ENCODE measurements around the gene PDE10A. TPM values are rescaled to one million over a fixed set of nuclear protein-coding genes. Genes with fewer than 3 reads are reported as not detected.

Gene PDE10A
- total RNA-seq, 1 donor from 2014 or later = 17.3 TPM

GRCh38 chr6:165627366-165627765 is 35.7 kb downstream of the PDE10A start:
- Histone ChIP-seq H3F3A (ENCODE audit: low read depth) (no peaks in the 10 kb centered on the region), H3K4me2 (no peak overlapping the region), H3K27ac (no peak overlapping the region), H2AFZ (replicated peaks) (no peak overlapping the region), H3K27me3 (no peaks in the 10 kb centered on the region), H3K36me3 (no peaks in the 10 kb centered on the region), H3K9me3 (ENCODE audit: low read depth) (no peaks in the 10 kb centered on the region), H4K20me1 (ENCODE audit: low read depth) (peaks cover 3% of the 10 kb centered on the region), H3K9ac (no peak overlapping the region), H3K4me3 (no peak overlapping the region), H3K4me1 (no peaks in the 10 kb centered on the region), H3K79me2 (ENCODE audit: low read depth) (peaks cover 3% of the 10 kb centered on the region)
- no peak for TF ChIP-seq EZH2 (IDR thresholded peaks at IDR 0.05)
- TF ChIP-seq CTCF (IDR thresholded peaks at IDR 0.05) = no peak
- H3K4me1 Mint-ChIP-seq = peaks cover 21% of the 10 kb centered on the region
- peaks cover 5% of the 10 kb centered on the region for H3K27me3 Mint-ChIP-seq (ENCODE audit: insufficient read depth, low read depth)
- H3K36me3 Mint-ChIP-seq = peaks cover 22% of the 10 kb centered on the region
- DNase-seq (ENCODE audit: low spot score) = no peak
- peaks cover 23% of the 10 kb centered on the region for H3K9me3 Mint-ChIP-seq
- no peak overlapping the region for H3K27ac Mint-ChIP-seq
- no peak overlapping the region for H3K4me3 Mint-ChIP-seq

GRCh38 chr6:165626711-165627110 is 36.3 kb downstream of the PDE10A start:
- Mint-ChIP-seq H3K27ac (no peak overlapping the region), H3K36me3 (peaks cover 22% of the 10 kb centered on the region), H3K27me3 (ENCODE audit: insufficient read depth, low read depth) (peaks cover 5% of the 10 kb centered on the region), H3K9me3 (peaks cover 25% of the 10 kb centered on the region), H3K4me3 (no peak overlapping the region), H3K4me1 (peaks cover 21% of the 10 kb centered on the region)
- Histone ChIP-seq H3K27ac (no peak overlapping the region), H3K27me3 (no peaks in the 10 kb centered on the region), H3K4me1 (no peaks in the 10 kb centered on the region), H3K36me3 (no peaks in the 10 kb centered on the region), H4K20me1 (ENCODE audit: low read depth) (peaks cover 3% of the 10 kb centered on the region), H3F3A (ENCODE audit: low read depth) (no peaks in the 10 kb centered on the region), H3K9ac (no peak overlapping the region), H3K4me3 (no peak overlapping the region), H3K79me2 (ENCODE audit: low read depth) (peaks cover 3% of the 10 kb centered on the region), H3K4me2 (no peak overlapping the region), H2AFZ (replicated peaks) (no peak overlapping the region), H3K9me3 (ENCODE audit: low read depth) (no peaks in the 10 kb centered on the region)
- no peak for DNase-seq (ENCODE audit: low spot score)
- TF ChIP-seq CTCF (IDR thresholded peaks at IDR 0.05) (no peak), EZH2 (IDR thresholded peaks at IDR 0.05) (no peak), EZH2phosphoT487 (IDR thresholded peaks at IDR 0.05) (no peak)

GRCh38 chr6:165624871-165625639 is 38.0 kb downstream of the PDE10A start:
- no peak for TF ChIP-seq EZH2 (IDR thresholded peaks at IDR 0.05)
- TF ChIP-seq CTCF (IDR thresholded peaks at IDR 0.05) = no peak
- TF ChIP-seq EZH2phosphoT487 (IDR thresholded peaks at IDR 0.05) = no peak
- peaks cover 25% of the 10 kb centered on the region for H3K9me3 Mint-ChIP-seq
- H3K4me1 Mint-ChIP-seq = peaks cover 6% of the 10 kb centered on the region

More at GRCh38 chr6:165624871-165625639, 38.0 kb downstream of the PDE10A start:
- no peak for DNase-seq (ENCODE audit: low spot score)
- Histone ChIP-seq H3K9me3 (ENCODE audit: low read depth) (no peaks in the 10 kb centered on the region), H3F3A (ENCODE audit: low read depth) (no peaks in the 10 kb centered on the region), H3K9ac (no peak overlapping the region), H3K79me2 (ENCODE audit: low read depth) (peaks cover 3% of the 10 kb centered on the region), H4K20me1 (ENCODE audit: low read depth) (peaks cover 3% of the 10 kb centered on the region), H3K4me3 (no peak overlapping the region), H3K36me3 (no peaks in the 10 kb centered on the region), H3K27ac (no peak overlapping the region), H2AFZ (replicated peaks) (no peak overlapping the region), H3K27me3 (no peaks in the 10 kb centered on the region), H3K4me2 (no peak overlapping the region), H3K4me1 (no peaks in the 10 kb centered on the region)
- peaks cover 2% of the 10 kb centered on the region for H3K27me3 Mint-ChIP-seq (ENCODE audit: insufficient read depth, low read depth)
- H3K4me3 Mint-ChIP-seq = no peak overlapping the region
- no peak overlapping the region for H3K27ac Mint-ChIP-seq
- peaks cover 22% of the 10 kb centered on the region for H3K36me3 Mint-ChIP-seq

Data from neural progenitor cell (in vitro differentiated cells).